ENCODE measurements around the gene DGKZ. TPM values are rescaled to one million over a fixed set of nuclear protein-coding genes. Genes with fewer than 3 reads are reported as not detected.
A peak's percentile ranks its signal among the peaks of the same experiment; 100 is the strongest.

The DGKZ gene
- total and polyA plus RNA-seq, 10 of the 15 experiments (the other 5 are each of a cell fraction or from before 2014, with no cell fraction given), result 0.50 to 78.4 (median 39.5) TPM

GRCh38 chr11:46308631-46309419, 38.4 kb upstream of the DGKZ start (continued):
- peak; percentile 85 to 96 (median 93) for TF ChIP-seq CTCF (IDR thresholded peaks at IDR 0.05 in 2 of 3, conservative IDR thresholded peaks at IDR 0.05 in 1 of 3; ENCODE audit: control insufficient read depth in 2 of 3, extremely low read depth in 1 of 3, insufficient read depth in 1 of 3, low read depth in 3 of 3, low read length in 3 of 3)
- TF ChIP-seq TARDBP (IDR thresholded peaks at IDR 0.05; ENCODE audit: borderline replicate concordance), result no peak
- TF ChIP-seq RELA (IDR thresholded peaks at IDR 0.05; ENCODE audit: borderline replicate concordance, partially characterized antibody), result peak; percentile 27
- peak; percentile 97 for TF ChIP-seq SMC3 (IDR thresholded peaks at IDR 0.05; ENCODE audit: borderline replicate concordance, low read length)
- TF ChIP-seq SIN3A (IDR thresholded peaks at IDR 0.05; ENCODE audit: low read depth, low read length), result no peak
- TF ChIP-seq FOS (IDR thresholded peaks at IDR 0.05; ENCODE audit: borderline replicate concordance, extremely low read depth, insufficient read length), result no peak
- no peak for TF ChIP-seq FOXM1 (IDR thresholded peaks at IDR 0.05; ENCODE audit: low read depth, low read length)
- TF ChIP-seq YY1 (IDR thresholded peaks at IDR 0.05; ENCODE audit: low read depth, low read length), result peak; percentile 64; the same call in 1 of the 2 replicates
- no peak for TF ChIP-seq NFYB (IDR thresholded peaks at IDR 0.05; ENCODE audit: insufficient read depth, low read depth, low read length)
- TF ChIP-seq NR2F1 (conservative IDR thresholded peaks at IDR 0.05), result peak; percentile 69
- TF ChIP-seq BMI1 (IDR thresholded peaks at IDR 0.05; ENCODE audit: borderline replicate concordance), result no peak
- no peak for TF ChIP-seq MYC (IDR thresholded peaks at IDR 0.05; ENCODE audit: insufficient read depth, insufficient read length, insufficient replicate concordance, low read length, severe bottlenecking)
- peak; percentile 88 for TF ChIP-seq RAD21 (IDR thresholded peaks at IDR 0.05; ENCODE audit: insufficient read depth, low read depth, low read length)
- TF ChIP-seq, protein P1, sequence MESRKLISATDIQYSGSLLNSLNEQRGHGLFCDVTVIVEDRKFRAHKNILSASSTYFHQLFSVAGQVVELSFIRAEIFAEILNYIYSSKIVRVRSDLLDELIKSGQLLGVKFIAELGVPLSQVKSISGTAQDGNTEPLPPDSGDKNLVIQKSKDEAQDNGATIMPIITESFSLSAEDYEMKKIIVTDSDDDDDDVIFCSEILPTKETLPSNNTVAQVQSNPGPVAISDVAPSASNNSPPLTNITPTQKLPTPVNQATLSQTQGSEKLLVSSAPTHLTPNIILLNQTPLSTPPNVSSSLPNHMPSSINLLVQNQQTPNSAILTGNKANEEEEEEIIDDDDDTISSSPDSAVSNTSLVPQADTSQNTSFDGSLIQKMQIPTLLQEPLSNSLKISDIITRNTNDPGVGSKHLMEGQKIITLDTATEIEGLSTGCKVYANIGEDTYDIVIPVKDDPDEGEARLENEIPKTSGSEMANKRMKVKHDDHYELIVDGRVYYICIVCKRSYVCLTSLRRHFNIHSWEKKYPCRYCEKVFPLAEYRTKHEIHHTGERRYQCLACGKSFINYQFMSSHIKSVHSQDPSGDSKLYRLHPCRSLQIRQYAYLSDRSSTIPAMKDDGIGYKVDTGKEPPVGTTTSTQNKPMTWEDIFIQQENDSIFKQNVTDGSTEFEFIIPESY (IDR thresholded peaks at IDR 0.05), result no peak

All from GM12878 (cell line).